Gastrocnemius medialis (tissue), 4 donors: ENCODE data around the gene LSM8.

ENCODE experiments used
- CTCF ChIP-seq, 5 experiments: fragments of 450-650 bp in 3 of 5; fragments of 200-600 bp in 2 of 5; sonication (generic) in 2 of 5; IDR thresholded peaks in 4 of 5; conservative IDR thresholded peaks in 1 of 5; 1 replicate in 4 of 5; 2 replicates in 1 of 5; pipeline ENCODE4 v1.5.1; 2016 to 2019; ENCODE audit warnings: antibody characterized with exemption in 5 of 5, mild to moderate bottlenecking in 3 of 5, moderate library complexity in 3 of 5
- POLR2A ChIP-seq, 2 donors: fragments of 450-650 bp; IDR thresholded peaks; one replicate each; pipeline ENCODE4 v1.6.1; 2017; ENCODE audit warnings: antibody characterized with exemption in 2 of 2, mild to moderate bottlenecking in 2 of 2, moderate library complexity in 2 of 2

- TF ChIP-seq CTCF (IDR thresholded peaks at IDR 0.05 in 4 of 5, conservative IDR thresholded peaks at IDR 0.05 in 1 of 5) = no peak
- no peak for TF ChIP-seq POLR2A (IDR thresholded peaks at IDR 0.05)
These were observed 2.5 kb downstream of the LSM8 start for GRCh38 chr7:118186501-118186900.
